Stimulated activated naive CD8-positive, alpha-beta T cell treated with anti-CD3 and anti-CD28 coated beads, Interleukin-15, Interleukin-2, amounts not matched to agents 100 U/mL and 50 U/mL, for 24 hours (primary cell): ENCODE data around the gene KRTAP4-9.
"Not testable (repeated sequence)": the region's sequence is repeated elsewhere in the genome, so short reads cannot be mapped to it uniquely, and the experiment has no call there.

ENCODE experiments used
- ATAC-seq: fragments of 150-1000 bp; cut with Tn5 transposase; one replicate; pipeline ENCODE4 v1.10.0; 2021
- DNase-seq: peaks from one replicate; pipeline ENCODE4 v3.0.0; 2021

The KRTAP4-9 gene

GRCh38 chr17:41127371-41127770 is 22.2 kb downstream of the KRTAP4-9 start:
- no peak for ATAC-seq
- DNase-seq = no peak

DNA sequence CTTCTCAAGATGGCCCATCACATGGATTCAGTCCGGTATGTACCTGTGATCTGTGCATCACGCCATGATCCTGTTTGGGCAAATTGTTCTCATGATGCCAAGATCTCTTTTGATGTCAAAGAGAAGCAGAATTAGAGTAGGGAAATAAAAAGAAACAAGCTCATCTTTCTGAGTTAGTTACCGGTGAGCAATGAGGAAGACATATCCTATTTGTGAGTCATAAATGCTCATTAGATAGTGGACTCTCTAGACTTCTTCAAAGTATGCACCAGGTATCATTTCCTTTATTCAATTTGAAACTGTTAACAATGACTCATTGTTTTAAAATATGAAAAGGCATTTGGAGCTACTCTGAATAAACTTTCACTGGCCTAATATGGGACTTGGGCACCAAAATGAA is 26.8 kb downstream of the KRTAP4-9 start:
- DNase-seq = no peak
- no peak for ATAC-seq

GRCh38 chr17:41133880-41134735 is 28.9 kb downstream of the KRTAP4-9 start:
- no peak for ATAC-seq
- DNase-seq = no peak

GRCh38 chr17:41139865-41140264 is 34.7 kb downstream of the KRTAP4-9 start:
- not testable (repeated sequence) for ATAC-seq, DNase-seq

DNA sequence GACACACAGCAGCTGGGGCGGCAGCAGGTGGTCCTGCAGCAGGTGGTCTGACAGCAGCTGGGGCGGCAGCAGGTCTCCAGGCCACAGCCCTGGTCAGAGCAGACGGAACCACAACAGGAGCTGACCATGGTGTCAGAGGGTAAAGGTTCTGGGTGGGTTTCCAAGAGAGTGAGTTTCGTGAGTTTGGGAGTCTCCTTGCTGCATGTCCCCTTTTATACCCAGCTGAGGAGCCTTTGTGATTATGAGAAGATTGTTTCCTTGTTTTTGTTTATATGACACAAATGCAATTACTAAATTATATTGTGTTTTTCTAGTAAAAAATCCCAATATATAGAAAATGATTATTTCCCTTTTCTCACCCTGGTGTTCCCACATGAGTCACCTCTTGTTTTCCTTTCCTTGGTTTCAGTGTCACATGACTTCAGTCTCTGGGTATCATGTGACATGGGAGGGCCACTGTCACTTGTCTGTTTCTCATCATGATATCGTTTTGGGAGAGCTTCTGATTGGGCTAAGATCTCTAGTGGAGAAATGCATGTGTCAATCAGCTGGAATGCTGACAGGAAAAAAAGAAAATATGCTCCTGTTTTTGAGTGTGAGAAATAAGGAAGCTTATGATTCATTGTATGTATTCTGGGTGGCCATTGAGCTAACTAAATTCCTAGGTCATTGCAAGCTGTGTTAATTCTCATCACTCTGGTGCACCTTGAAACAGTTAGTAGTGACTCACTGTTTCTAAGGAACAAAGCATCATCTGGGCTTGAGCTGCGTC is 35.4 kb downstream of the KRTAP4-9 start, which contains the start of gene KRTAP4-6:
KRTAP4-6 (minus strand) TSS at position 185 of the 772 bp plus-strand sequence; CDS start at position 128, 57 bp downstream.
- ATAC-seq (no peak), DNase-seq (no peak)

DNA sequence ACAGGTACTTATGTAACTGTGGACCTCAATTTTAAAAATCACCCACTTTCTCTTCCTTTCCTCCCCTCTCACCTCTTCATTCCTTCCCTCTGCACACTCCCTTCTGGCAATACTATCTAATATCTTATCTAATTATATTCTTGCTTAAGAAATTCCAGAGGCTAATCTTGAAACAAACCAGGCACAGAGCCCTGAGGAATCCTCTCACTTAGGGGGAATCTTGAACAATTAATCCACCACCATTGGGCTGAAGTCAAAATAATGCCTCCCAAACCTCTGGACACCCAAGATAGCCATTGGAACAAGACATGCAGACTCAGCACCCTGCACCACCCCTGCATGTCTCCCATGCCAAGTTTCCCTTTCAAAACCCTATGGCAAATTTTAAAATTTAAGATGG is 36.2 kb downstream of the KRTAP4-9 start:
- no peak for ATAC-seq
- no peak for DNase-seq

DNA sequence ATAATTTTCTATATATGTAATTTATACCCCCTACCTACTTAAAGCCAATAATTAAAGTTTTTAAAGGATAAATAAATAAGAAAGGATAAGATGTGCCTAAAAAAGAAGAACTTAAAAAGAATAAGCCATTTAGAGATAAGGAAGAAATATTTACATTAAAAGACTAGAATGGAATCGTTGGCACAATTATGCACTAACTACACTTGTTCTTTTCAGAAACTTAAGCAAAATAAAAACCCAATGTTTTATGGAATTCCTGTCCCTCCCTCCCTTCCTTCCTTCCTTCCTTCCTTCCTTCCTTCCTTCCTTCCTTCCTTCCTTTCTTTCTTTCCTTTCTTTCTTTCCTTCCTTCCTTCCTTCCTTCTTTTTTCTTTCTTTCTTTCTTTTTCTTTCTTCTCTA is 39.7 kb downstream of the KRTAP4-9 start:
- no peak for DNase-seq
- ATAC-seq = no peak

DNA sequence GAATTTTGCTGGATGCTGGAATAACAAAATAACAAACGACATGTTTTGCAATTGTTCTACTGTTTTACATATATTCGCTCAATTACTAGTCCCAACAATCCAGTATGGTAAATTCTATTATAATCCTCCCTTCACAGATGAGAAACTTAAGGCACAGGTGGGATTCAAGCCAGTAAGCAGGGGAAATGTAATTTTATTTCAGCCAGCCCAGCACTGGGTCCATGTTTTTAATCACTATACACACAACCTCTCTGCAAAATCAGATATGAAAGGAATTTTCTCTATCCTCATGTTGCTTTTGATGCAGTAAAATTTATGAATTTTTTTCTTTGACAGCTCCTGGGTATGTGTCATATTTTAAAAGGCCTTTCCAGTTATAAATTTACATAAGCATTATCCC is 40.1 kb downstream of the KRTAP4-9 start:
- no peak for DNase-seq
- ATAC-seq = no peak

DNA sequence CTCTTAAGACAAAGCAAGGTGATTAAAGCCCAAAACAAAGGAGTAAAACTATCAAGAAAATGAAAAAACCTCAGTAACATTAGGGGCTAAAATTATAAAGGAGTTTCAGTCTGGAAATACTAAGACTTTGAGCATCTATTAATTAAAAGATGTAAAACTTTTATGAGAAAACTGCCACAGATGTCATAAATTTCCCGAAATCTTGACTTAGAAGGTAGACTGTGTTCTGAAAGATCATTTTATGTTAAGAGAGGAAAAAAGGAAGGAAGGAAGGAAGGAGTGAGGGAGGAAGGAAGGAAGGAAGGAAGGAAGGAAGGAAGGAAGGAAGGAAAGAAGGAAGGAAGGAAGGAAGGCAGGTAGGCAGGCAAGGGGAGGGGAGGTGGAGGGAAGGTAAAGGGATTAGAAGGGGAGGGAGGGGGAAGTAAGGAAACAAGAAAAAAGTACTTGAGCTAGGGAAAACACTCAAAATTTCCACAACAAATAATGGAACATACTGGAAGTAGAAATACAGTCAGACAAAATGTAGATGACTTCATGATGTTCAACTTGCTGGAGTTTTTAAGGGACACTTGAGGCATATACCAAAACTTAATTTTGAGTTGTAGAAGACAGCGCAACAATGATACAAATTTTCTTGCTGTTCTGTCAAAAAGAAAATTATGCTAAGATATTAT is 42.5 kb downstream of the KRTAP4-9 start:
- DNase-seq = no peak
- no peak for ATAC-seq

- ATAC-seq = not testable (repeated sequence)
Measured at GRCh38 chr17:41148971-41149651, 43.9 kb downstream of the KRTAP4-9 start.

DNA sequence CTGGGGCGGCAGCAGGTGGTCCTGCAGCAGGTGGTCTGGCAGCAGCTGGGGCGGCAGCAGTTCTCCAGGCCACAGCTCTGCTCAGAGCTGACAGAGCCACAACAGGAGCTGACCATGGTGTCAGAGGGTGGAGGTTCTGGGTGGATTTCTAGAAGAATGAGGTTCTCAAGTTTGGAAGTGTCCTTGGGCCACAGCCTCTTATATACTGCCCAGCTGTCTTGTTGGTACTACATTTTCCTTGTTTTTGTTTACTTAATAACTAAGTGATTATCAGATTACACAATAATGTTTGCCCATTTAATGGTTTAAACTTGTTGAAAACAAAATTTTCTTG is 44.4 kb downstream of the KRTAP4-9 start, which contains the start of gene KRTAP4-5:
KRTAP4-5 (minus strand) TSS at position 174 of the 334 bp plus-strand sequence; CDS start at position 116, 58 bp downstream.
- ATAC-seq (no peak), DNase-seq (no peak)

More at GRCh38 chr17:41148971-41149651, 43.9 kb downstream of the KRTAP4-9 start:
- not testable (repeated sequence) for DNase-seq

DNA sequence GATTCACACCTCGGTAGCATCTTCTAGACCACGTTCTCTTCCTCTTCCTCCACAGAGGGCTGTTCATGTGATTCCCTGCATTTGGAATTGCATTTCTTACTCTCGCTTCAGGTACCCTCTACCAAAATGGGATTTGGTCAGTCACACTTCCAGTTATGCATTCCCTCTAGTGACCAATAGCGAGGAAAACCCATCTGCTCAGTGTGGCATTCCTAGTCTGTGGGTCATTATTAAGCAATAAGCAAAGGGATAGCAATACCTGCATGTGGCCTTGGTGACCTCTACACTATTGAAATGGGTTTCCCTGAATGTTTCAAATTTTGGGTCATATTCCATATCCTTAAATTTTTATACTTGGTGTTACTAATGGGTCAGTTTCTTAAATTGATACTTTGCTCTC is 44.8 kb downstream of the KRTAP4-9 start:
- no peak for DNase-seq
- ATAC-seq = no peak

- ATAC-seq (no peak), DNase-seq (no peak)
Measured at GRCh38 chr17:41151525-41151924, 46.3 kb downstream of the KRTAP4-9 start.

DNA sequence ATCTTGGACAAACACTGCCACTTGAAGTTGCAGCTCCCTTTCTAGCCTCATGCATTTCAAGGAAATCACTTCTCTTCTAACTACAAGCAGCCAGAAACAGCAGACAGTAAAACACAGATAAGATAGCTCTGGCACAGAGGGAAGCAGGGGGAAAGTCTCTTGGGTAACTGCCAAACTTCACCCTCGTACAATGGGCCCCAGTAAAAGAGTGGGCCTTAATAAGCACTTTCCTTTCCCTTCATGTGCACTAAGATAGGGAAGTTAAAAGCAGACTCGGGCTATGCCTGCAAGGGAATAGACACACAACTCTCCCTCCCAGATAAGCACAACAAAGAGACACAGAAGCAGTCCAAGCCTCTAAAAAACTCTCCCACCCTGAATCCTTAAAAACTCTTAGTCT is 48.7 kb downstream of the KRTAP4-9 start:
- no peak for ATAC-seq

More for the DNA sequence above, 48.7 kb downstream of the KRTAP4-9 start:
- no peak for DNase-seq
